Endodermal cell (in vitro differentiated cells): Measurements from ENCODE around the gene MRAP2. TPM values are rescaled to one million over a fixed set of nuclear protein-coding genes. Genes with fewer than 3 reads are reported as not detected.

Experiments used
- DNase-seq: peaks from one replicate; pipeline ENCODE4 v3.0.0-alpha.2; 2017
- H3K27ac ChIP-seq: 2 replicates; pipeline ENCODE4 v1.5.1; 2013; ENCODE audit warnings: mild to moderate bottlenecking, low read depth, low read length, moderate library complexity
- H3K27me3 ChIP-seq: 2 replicates; pipeline ENCODE4 v1.6.1; 2013; ENCODE audit warnings: mild to moderate bottlenecking, low read length, moderate library complexity; ENCODE audit not compliant: insufficient read depth, control insufficient read depth, poor library complexity, severe bottlenecking
- H3K36me3 ChIP-seq: 2 replicates; pipeline ENCODE4 v1.7.0; 2013; ENCODE audit warnings: mild to moderate bottlenecking, low read length, moderate library complexity; ENCODE audit not compliant: control insufficient read depth, insufficient read depth
- H3K4me1 ChIP-seq: one replicate; pipeline ENCODE4 v1.7.0; 2013; ENCODE audit warnings: low read length; ENCODE audit not compliant: control insufficient read depth, insufficient read depth
- H3K4me3 ChIP-seq: 2 replicates; pipeline ENCODE4 v1.5.1; 2013; ENCODE audit warnings: mild to moderate bottlenecking, low read length, moderate library complexity
- H3K9ac ChIP-seq: 2 replicates; pipeline ENCODE4 v1.6.1; 2013; ENCODE audit warnings: mild to moderate bottlenecking, low read length, moderate library complexity; ENCODE audit not compliant: poor library complexity, severe bottlenecking; ENCODE audit errors: extremely low read depth
- H3K9me3 ChIP-seq: 2 replicates; pipeline ENCODE4 v1.6.1; 2013; ENCODE audit warnings: mild to moderate bottlenecking, low read length, moderate library complexity; ENCODE audit not compliant: control insufficient read depth
- H3K27ac Mint-ChIP-seq: 2 replicates; pipeline ENCODE4 v1.8.0; 2020; ENCODE audit warnings: mixed read lengths
- H3K27me3 Mint-ChIP-seq: 2 replicates; pipeline ENCODE4 v1.8.0; 2021; ENCODE audit warnings: mild to moderate bottlenecking, mixed read lengths; ENCODE audit not compliant: insufficient read depth
- H3K36me3 Mint-ChIP-seq: 2 replicates; pipeline ENCODE4 v1.8.0; 2020; ENCODE audit warnings: low read depth, mixed read lengths
- H3K4me1 Mint-ChIP-seq: 2 replicates; pipeline ENCODE4 v1.8.0; 2020; ENCODE audit warnings: mixed read lengths
- H3K4me3 Mint-ChIP-seq: 2 replicates; pipeline ENCODE4 v1.8.0; 2020; ENCODE audit warnings: mild to moderate bottlenecking, moderate library complexity, mixed read lengths
- H3K9me3 Mint-ChIP-seq: 2 replicates; pipeline ENCODE4 v1.8.0; 2020; ENCODE audit warnings: mild to moderate bottlenecking, mixed read lengths
- CTCF ChIP-seq: fragments of 200-600 bp; sonication (generic); conservative IDR thresholded peaks from 2 replicates; pipeline ENCODE4 v1.5.0; 2021; ENCODE audit warnings: antibody characterized with exemption, mild to moderate bottlenecking
- WGBS, 2 experiments: methylation state at CpG; one replicate each; pipeline versions ENCODE4 v1.1.5 to v1.1.7; 2013; ENCODE audit warnings: missing lambda C conversion rate in 2 of 2, mixed read lengths in 1 of 2; ENCODE audit not compliant: insufficient coverage in 1 of 2, insufficient read length in 1 of 2; 5-methylcytosine and 5-hydroxymethylcytosine counted together
- total RNA-seq, 2 donors: library from RNA; stranded (reverse); fragmentation: NEBNext Ultra II Directional in 1 of 2; extraction: Animal tissue kit (Norgen Biotek cat#: 25700) in 1 of 2; gene quantifications; 2 replicates in 1 of 2; 3 replicates in 1 of 2; pipeline ENCODE4 v1.2.1, GENCODE V29; 2021

The MRAP2 gene
- total RNA-seq, 2 donors from 2014 or later = 10.7 to 10.8 TPM

- Mint-ChIP-seq H3K27me3 (no peaks in the 10 kb centered on the region), H3K4me3 (no peak overlapping the region), H3K36me3 (peaks cover 19% of the 10 kb centered on the region), H3K4me1 (peaks cover 32% of the 10 kb centered on the region), H3K27ac (no peak overlapping the region), H3K9me3 (peaks cover 3% of the 10 kb centered on the region)
- H3K4me3 ChIP-seq = no peak overlapping the region
- H3K27ac ChIP-seq = no peak overlapping the region
- H3K9ac ChIP-seq = no peak overlapping the region
- peaks cover 17% of the 10 kb centered on the region for H3K36me3 ChIP-seq
- H3K27me3 ChIP-seq = no peaks in the 10 kb centered on the region
- no peak for DNase-seq
- H3K9me3 ChIP-seq = peaks cover 15% of the 10 kb centered on the region
- TF ChIP-seq CTCF = no peak
- peaks cover 23% of the 10 kb centered on the region for H3K4me1 ChIP-seq
These were observed 27.6 kb downstream of the MRAP2 start for GRCh38 chr6:84061174-84061573.

GRCh38 chr6:84061613-84062398 is 28.2 kb downstream of the MRAP2 start:
- no peak for TF ChIP-seq CTCF
- Histone ChIP-seq H3K27ac (no peak overlapping the region), H3K36me3 (peaks cover 23% of the 10 kb centered on the region), H3K4me3 (peak overlapping the region; percentile 27), H3K4me1 (peaks cover 19% of the 10 kb centered on the region), H3K27me3 (no peaks in the 10 kb centered on the region), H3K9ac (no peak overlapping the region), H3K9me3 (peaks cover 21% of the 10 kb centered on the region)
- Mint-ChIP-seq H3K4me1 (peaks cover 32% of the 10 kb centered on the region), H3K4me3 (no peak overlapping the region), H3K9me3 (peaks cover 3% of the 10 kb centered on the region), H3K27me3 (no peaks in the 10 kb centered on the region), H3K36me3 (peaks cover 24% of the 10 kb centered on the region), H3K27ac (peak overlapping the region; percentile 76)
- 71 to 87% methylated on average over 2 to 3 of the region's 3 CpGs for WGBS, 2 experiments
- DNase-seq = no peak

- peaks cover 3% of the 10 kb centered on the region for H3K9me3 Mint-ChIP-seq
- peaks cover 32% of the 10 kb centered on the region for H3K36me3 Mint-ChIP-seq
- 81 to 92% methylated on average over 2 to 6 of the region's 6 CpGs for WGBS, 2 experiments
- no peaks in the 10 kb centered on the region for H3K27me3 Mint-ChIP-seq
- H3K4me3 ChIP-seq = peak overlapping the region; percentile 27
- H3K4me3 Mint-ChIP-seq = no peak overlapping the region
- H3K4me1 ChIP-seq = peaks cover 14% of the 10 kb centered on the region
- H3K27ac Mint-ChIP-seq = peak overlapping the region; percentile 40
- peaks cover 29% of the 10 kb centered on the region for H3K4me1 Mint-ChIP-seq
- no peak overlapping the region for H3K9ac ChIP-seq
- DNase-seq = no peak
- peaks cover 27% of the 10 kb centered on the region for H3K36me3 ChIP-seq
- H3K27me3 ChIP-seq = no peaks in the 10 kb centered on the region
- H3K27ac ChIP-seq = no peak overlapping the region
- H3K9me3 ChIP-seq = peaks cover 27% of the 10 kb centered on the region
- no peak for TF ChIP-seq CTCF
These were observed 29.1 kb downstream of the MRAP2 start for GRCh38 chr6:84062519-84063154.
